ENCODE measurements around the gene HAVCR2. TPM values are rescaled to one million over a fixed set of nuclear protein-coding genes. Genes with fewer than 3 reads are reported as not detected.

Gene HAVCR2
- total RNA-seq, 1 experiment from 2014 or later: 0.04 TPM

DNA sequence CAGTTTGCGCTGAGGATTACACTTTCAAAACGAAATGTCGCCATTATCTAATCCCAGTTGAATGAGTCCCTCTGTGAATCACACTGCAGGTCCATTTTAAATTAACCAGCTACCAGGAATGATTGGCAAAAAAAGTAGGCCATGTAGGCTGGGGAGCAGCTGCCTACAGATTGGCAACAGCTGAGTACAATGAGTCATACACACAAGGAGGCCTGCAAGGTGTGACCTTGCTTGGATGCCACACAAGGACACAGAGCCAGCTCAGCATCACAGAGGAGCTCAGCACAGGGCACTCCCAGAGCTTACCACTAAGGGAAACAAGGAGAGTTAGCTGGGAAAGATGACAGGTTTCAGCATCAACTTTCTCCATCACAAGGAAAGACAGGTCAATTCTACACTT, 62.8 kb downstream of the HAVCR2 start:
- Histone ChIP-seq H3K4me1 (ENCODE audit: insufficient read depth, low read length) (peaks cover 8% of the 10 kb centered on the region; the same call in 1 of the 2 replicates), H3K4me2 (ENCODE audit: low read length) (no peak overlapping the region), H3F3A (ENCODE audit: low read length, unreplicated experiment) (no peaks in the 10 kb centered on the region), H3K79me2 (ENCODE audit: low read length) (no peaks in the 10 kb centered on the region), H3K9me3 (ENCODE audit: low read length) (no peaks in the 10 kb centered on the region), H3K9me2 (replicated peaks; ENCODE audit: low read length) (no peaks in the 10 kb centered on the region), H3K27ac (ENCODE audit: low read length) (no peak overlapping the region), H3K9ac (ENCODE audit: low read length) (no peak overlapping the region), H3K36me3 (ENCODE audit: low read depth, low read length) (no peaks in the 10 kb centered on the region), H2AFZ (ENCODE audit: low read length) (no peak overlapping the region), H3K4me3 (ENCODE audit: low read length) (no peak overlapping the region), H4K20me1 (ENCODE audit: low read length) (no peaks in the 10 kb centered on the region), H3K27me3 (ENCODE audit: low read length) (peaks cover 13% of the 10 kb centered on the region; the same call in 1 of the 2 replicates)
- CTCF ChIA-PET: no interaction called here
- intact Hi-C loops (cut with micrococcal nuclease): no loop called here
- ATAC-seq (no peak), DNase-seq (no peak)
- POLR2A ChIA-PET (ENCODE audit: unreplicated experiment): no interaction called here
- BruUV-seq (replicated peaks): no TSS peak
- TF ChIP-seq, protein P1, sequence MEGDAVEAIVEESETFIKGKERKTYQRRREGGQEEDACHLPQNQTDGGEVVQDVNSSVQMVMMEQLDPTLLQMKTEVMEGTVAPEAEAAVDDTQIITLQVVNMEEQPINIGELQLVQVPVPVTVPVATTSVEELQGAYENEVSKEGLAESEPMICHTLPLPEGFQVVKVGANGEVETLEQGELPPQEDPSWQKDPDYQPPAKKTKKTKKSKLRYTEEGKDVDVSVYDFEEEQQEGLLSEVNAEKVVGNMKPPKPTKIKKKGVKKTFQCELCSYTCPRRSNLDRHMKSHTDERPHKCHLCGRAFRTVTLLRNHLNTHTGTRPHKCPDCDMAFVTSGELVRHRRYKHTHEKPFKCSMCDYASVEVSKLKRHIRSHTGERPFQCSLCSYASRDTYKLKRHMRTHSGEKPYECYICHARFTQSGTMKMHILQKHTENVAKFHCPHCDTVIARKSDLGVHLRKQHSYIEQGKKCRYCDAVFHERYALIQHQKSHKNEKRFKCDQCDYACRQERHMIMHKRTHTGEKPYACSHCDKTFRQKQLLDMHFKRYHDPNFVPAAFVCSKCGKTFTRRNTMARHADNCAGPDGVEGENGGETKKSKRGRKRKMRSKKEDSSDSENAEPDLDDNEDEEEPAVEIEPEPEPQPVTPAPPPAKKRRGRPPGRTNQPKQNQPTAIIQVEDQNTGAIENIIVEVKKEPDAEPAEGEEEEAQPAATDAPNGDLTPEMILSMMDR (conservative IDR thresholded peaks at IDR 0.05; ENCODE audit: low read depth, low read length): no peak
- TF ChIP-seq EZH2 (IDR thresholded peaks at IDR 0.05; ENCODE audit: low read length, unreplicated experiment) (no peak), EZH2phosphoT487 (IDR thresholded peaks at IDR 0.05; ENCODE audit: borderline replicate concordance, low read length) (no peak)

DNA sequence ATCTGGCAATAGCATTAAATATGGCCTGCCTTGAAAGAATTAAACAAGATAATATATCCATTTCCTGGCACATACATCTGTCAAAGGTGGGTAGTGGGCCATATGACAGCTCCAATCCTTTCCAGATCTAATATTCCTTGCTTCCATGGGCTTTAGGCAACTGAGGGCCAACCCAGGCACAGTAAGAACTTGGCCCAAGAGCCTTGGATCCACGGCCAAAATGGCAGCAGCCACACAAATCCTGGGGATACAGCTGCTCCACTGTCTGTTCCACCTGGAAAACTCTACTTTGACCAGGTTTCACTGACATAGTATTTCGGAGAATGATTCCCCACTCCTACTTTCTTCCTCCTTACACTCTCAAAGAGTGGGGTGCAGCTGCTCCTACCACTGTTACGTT, 63.2 kb downstream of the HAVCR2 start:
- no peaks in the 10 kb centered on the region for H3K79me2 ChIP-seq (ENCODE audit: low read length)
- H3K9me2 ChIP-seq (replicated peaks; ENCODE audit: low read length): no peaks in the 10 kb centered on the region
- no peak overlapping the region for H3K4me2 ChIP-seq (ENCODE audit: low read length)
- CTCF ChIA-PET: no interaction called here
- H3K4me1 ChIP-seq (ENCODE audit: insufficient read depth, low read length): peaks cover 8% of the 10 kb centered on the region; the same call in 1 of the 2 replicates
- no peak overlapping the region for H3K9ac ChIP-seq (ENCODE audit: low read length)
- H3K4me3 ChIP-seq (ENCODE audit: low read length): no peak overlapping the region
- H3F3A ChIP-seq (ENCODE audit: low read length, unreplicated experiment): no peaks in the 10 kb centered on the region
- DNase-seq (no peak), ATAC-seq (no peak)
- H3K27ac ChIP-seq (ENCODE audit: low read length): no peak overlapping the region
- intact Hi-C loops (cut with micrococcal nuclease): no loop called here
- H2AFZ ChIP-seq (ENCODE audit: low read length): no peak overlapping the region
- no peaks in the 10 kb centered on the region for H3K36me3 ChIP-seq (ENCODE audit: low read depth, low read length)
- peaks cover 11% of the 10 kb centered on the region; the same call in 1 of the 2 replicates for H3K27me3 ChIP-seq (ENCODE audit: low read length)
- no TSS peak for BruUV-seq (replicated peaks)
- TF ChIP-seq EZH2phosphoT487 (IDR thresholded peaks at IDR 0.05; ENCODE audit: borderline replicate concordance, low read length): no peak
- no peak for TF ChIP-seq EZH2 (IDR thresholded peaks at IDR 0.05; ENCODE audit: low read length, unreplicated experiment)
- TF ChIP-seq, protein P1 (conservative IDR thresholded peaks at IDR 0.05; ENCODE audit: low read depth, low read length): no peak
- POLR2A ChIA-PET (ENCODE audit: unreplicated experiment): no interaction called here
- no peaks in the 10 kb centered on the region for H3K9me3 ChIP-seq (ENCODE audit: low read length)
- no peaks in the 10 kb centered on the region for H4K20me1 ChIP-seq (ENCODE audit: low read length)

DNA sequence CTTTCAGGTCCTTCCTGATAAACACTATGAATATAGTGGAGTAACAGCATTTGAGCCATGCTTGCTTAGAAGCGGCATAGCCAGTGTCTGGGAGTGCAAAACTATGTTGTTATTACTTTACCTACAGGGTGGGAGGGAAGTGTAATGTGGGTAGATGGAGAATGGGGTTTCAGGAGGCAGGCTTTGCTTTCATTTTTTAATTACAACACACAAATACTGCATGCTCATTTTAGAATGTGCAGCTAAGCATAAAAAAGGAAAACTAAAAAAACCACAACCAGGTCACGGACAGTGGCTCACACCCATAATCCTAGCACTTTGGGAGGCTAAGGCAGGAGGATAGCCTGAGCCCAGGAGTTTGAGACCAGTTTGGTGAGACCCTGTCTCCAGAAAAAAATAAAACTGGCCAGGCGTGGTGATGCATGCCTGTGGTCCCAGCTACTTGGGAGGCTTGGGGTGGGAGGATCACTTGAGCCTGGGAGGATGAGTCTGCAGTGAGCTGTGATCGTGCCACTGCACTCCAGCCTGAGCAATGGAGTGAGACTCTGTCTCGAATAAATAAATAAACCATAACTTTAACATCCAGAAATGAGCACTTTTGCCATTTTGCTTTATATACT, 70.2 kb downstream of the HAVCR2 start:
- Histone ChIP-seq H3K79me2 (ENCODE audit: low read length) (no peaks in the 10 kb centered on the region), H4K20me1 (ENCODE audit: low read length) (no peaks in the 10 kb centered on the region), H3K9me3 (ENCODE audit: low read length) (no peaks in the 10 kb centered on the region), H3K4me3 (ENCODE audit: low read length) (no peak overlapping the region), H2AFZ (ENCODE audit: low read length) (no peak overlapping the region), H3K27me3 (ENCODE audit: low read length) (peaks cover 9% of the 10 kb centered on the region), H3K4me1 (ENCODE audit: insufficient read depth, low read length) (no peaks in the 10 kb centered on the region), H3K9ac (ENCODE audit: low read length) (no peak overlapping the region), H3F3A (ENCODE audit: low read length, unreplicated experiment) (no peaks in the 10 kb centered on the region), H3K36me3 (ENCODE audit: low read depth, low read length) (no peaks in the 10 kb centered on the region), H3K27ac (ENCODE audit: low read length) (no peak overlapping the region), H3K4me2 (ENCODE audit: low read length) (no peak overlapping the region), H3K9me2 (replicated peaks; ENCODE audit: low read length) (no peaks in the 10 kb centered on the region)
- ChIA-PET CTCF (no interaction called here), POLR2A (ENCODE audit: unreplicated experiment) (interaction anchor here (0.7 kb wide), 1 partner anchor 175 kb away, joined by 3 read pairs; no protein-coding TSS in a partner anchor)
- DNase-seq: no peak
- intact Hi-C loops (cut with micrococcal nuclease): no loop called here
- no peak for ATAC-seq
- no TSS peak for BruUV-seq (replicated peaks)
- TF ChIP-seq, protein P1 (conservative IDR thresholded peaks at IDR 0.05; ENCODE audit: low read depth, low read length): no peak
- TF ChIP-seq EZH2phosphoT487 (IDR thresholded peaks at IDR 0.05; ENCODE audit: borderline replicate concordance, low read length) (no peak), EZH2 (IDR thresholded peaks at IDR 0.05; ENCODE audit: low read length, unreplicated experiment) (no peak)
